RWPE1 (cell line): Measurements from ENCODE around the gene SELENON.

Experiments
- CTCF ChIA-PET: fragments of 350-600 bp; sonication (Branson Sonifier 250); formaldehyde crosslinking; extraction: SDS; loops from one replicate; lab custom pipeline; 2021; lab: Yijun Ruan, JAX
- POLR2A ChIA-PET: fragments of 400-600 bp; formaldehyde crosslinking; extraction: SDS; loops from one replicate; lab custom pipeline; 2020; ENCODE audit warnings: antibody characterized with exemption; ENCODE audit not compliant: low non-redundant PET; lab: Yijun Ruan, JAX
- DNase-seq: peaks from one replicate; pipeline ENCODE4 v3.0.0; 2012; ENCODE audit warnings: low spot score
- H3K27ac ChIP-seq: fragments of 450-650 bp; 2 replicates; pipeline ENCODE4 v1.5.1; 2017
- CTCF ChIP-seq: fragments of 450-650 bp; conservative IDR thresholded peaks from 2 replicates; pipeline ENCODE4 v1.5.1; 2017; ENCODE audit warnings: low read depth, mild to moderate bottlenecking

The SELENON gene

GRCh38 chr1:25782608-25783201 is 17.3 kb upstream of the SELENON start:
- ChIA-PET POLR2A (no interaction called here), CTCF (no interaction called here)
- no peak for TF ChIP-seq CTCF
- H3K27ac ChIP-seq = no peak overlapping the region
- no peak for DNase-seq

- CTCF ChIA-PET = interaction anchor here (0.6 kb wide), 1 partner anchor 153 kb away, joined by 3 read pairs; no protein-coding TSS in a partner anchor
- no peak for TF ChIP-seq CTCF
- H3K27ac ChIP-seq = no peak overlapping the region
- POLR2A ChIA-PET = no interaction called here
- no peak for DNase-seq
Observed at GRCh38 chr1:25784575-25785051, 15.4 kb upstream of the SELENON start.

GRCh38 chr1:25785333-25786067 is 14.5 kb upstream of the SELENON start:
- POLR2A ChIA-PET = no interaction called here
- H3K27ac ChIP-seq = no peak overlapping the region
- CTCF ChIA-PET = no interaction called here

GRCh38 chr1:25786887-25787759 is 12.9 kb upstream of the SELENON start:
- CTCF ChIA-PET = interaction anchor here (0.5 to 0.6 kb wide), 4 partner anchors 8 to 214 kb away, joined by 3 to 7 read pairs (median 3); no protein-coding TSS in a partner anchor

More at GRCh38 chr1:25785333-25786067, 14.5 kb upstream of the SELENON start:
- DNase-seq = no peak
- TF ChIP-seq CTCF = no peak

GRCh38 chr1:25787760-25788166 is 12.2 kb upstream of the SELENON start:
- H3K27ac ChIP-seq = no peak overlapping the region
- no peak for TF ChIP-seq CTCF
- ChIA-PET POLR2A (no interaction called here), CTCF (interaction anchor here (0.6 kb wide), 4 partner anchors 8 to 1034 kb away, joined by 3 to 7 read pairs (median 3); no protein-coding TSS in a partner anchor)
- DNase-seq = no peak

More at GRCh38 chr1:25786887-25787759, 12.9 kb upstream of the SELENON start:
- H3K27ac ChIP-seq = no peak overlapping the region
- TF ChIP-seq CTCF = no peak
- POLR2A ChIA-PET = interaction anchor here (0.6 kb wide), 1 partner anchor 542 kb away, joined by 3 read pairs; no protein-coding TSS in a partner anchor
- no peak for DNase-seq

GRCh38 chr1:25790472-25790871 is 9.5 kb upstream of the SELENON start:
- CTCF ChIA-PET = no interaction called here
- POLR2A ChIA-PET = no interaction called here
- no peak for TF ChIP-seq CTCF
- H3K27ac ChIP-seq = no peak overlapping the region
- DNase-seq = no peak
